ENCODE measurements around the gene MAIP1.

The MAIP1 gene

GRCh38 chr2:199950396-199950795, 5.0 kb upstream of the MAIP1 start:
- DNase-seq (ENCODE audit: low spot score) = no peak

- no peak for DNase-seq (ENCODE audit: low spot score)
These were observed 4.4 kb upstream of the MAIP1 start for GRCh38 chr2:199951023-199951422.

- no peak for DNase-seq (ENCODE audit: low spot score)
These were observed 409 bp upstream of the MAIP1 start for GRCh38 chr2:199955007-199955338.

DNA sequence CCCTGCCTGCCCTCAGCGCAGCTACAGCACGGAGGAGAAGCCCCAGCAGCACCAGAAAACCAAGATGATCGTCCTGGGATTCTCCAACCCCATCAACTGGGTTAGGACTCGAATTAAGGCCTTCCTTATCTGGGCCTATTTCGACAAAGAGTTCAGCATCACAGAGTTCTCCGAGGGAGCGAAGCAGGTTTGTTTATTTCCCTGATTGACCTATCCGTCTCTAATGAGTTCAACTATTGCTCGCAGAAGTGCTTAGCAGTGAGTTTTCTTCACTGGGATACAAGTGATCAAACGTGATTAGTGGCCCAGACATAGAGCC, 639 bp downstream of the MAIP1 start:
- no peak for DNase-seq (ENCODE audit: low spot score)

DNA sequence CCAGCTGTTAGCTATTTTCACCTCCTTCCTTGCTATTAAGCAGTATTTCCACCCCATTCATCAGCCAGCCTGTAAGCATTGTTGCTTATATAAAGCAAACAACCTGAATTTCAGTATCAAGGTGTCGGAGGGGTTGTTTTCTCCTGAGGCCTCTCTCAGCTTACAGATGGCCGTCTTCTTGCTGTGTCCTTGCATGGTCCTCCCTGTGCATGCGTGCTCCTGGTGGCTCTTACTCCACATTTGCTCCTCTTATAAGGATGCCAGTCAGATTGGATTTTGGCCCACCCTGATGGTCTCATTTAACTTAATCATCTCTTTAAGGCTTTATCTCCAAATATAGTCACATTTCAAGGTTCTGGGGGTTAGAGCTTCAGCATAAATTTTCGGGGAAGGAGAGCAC, 2.6 kb downstream of the MAIP1 start:
- no peak for DNase-seq (ENCODE audit: low spot score)

DNA sequence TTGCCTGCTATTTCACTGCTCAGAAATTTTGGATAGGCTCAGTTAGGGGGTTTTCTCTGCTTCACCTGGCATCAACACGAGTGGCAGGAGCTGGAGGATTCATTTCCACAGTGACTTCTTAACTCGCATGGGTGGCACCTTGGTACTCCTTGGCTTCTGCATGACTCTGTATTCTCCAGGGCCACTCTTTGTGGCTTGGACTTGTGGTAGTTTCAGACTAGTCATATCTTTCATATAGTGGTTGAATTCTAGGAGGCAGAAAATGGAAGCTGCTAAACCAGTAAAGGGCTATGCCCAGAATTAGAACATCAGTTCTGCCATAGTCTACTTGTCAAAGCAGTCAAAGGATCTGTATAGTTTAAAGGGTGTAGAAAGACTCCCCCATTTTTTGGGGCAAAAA, 6.8 kb downstream of the MAIP1 start:
- no peak for DNase-seq (ENCODE audit: low spot score)

DNA sequence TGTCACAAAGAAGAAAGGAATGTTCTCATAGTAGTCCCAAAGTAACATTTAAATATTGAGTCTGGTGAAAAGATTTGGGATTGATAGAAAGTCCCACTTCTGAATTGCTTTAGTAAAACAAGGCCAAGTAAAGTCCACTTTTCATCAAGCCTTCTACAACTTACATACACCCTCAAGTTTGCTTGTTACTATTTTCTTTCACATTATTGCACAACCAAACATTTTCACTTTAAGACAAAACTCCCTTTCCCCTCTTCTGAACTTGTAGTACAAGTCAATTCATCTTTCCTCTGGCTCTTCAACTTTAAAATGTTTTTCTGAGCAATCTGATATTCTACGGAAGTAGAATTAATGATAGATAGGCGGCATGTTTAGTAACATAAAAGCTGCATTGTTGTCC, 11.0 kb downstream of the MAIP1 start:
- DNase-seq (ENCODE audit: low spot score) = no peak

DNA sequence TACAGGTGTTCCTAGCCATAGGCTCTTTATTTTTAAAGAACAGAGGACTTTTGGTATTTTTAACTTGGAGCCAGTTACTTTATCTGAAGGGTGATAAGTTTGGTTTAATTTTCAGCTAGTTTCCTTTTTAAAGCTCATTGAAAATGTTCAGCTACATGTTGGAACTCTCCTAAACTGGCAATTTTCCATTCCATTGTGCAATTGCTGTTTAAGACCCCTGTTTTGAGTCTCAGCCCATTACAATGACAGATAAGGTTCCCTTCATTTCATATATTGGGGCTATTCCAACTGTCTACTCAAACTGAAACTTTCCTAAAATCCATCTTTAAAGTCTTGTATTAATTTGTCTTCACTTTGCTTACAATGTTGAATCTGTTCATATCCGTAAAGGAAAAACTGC, 11.6 kb downstream of the MAIP1 start:
- DNase-seq (ENCODE audit: low spot score) = no peak

- no peak for DNase-seq (ENCODE audit: low spot score)
These were observed 12.7 kb downstream of the MAIP1 start for GRCh38 chr2:199968126-199968525.

DNA sequence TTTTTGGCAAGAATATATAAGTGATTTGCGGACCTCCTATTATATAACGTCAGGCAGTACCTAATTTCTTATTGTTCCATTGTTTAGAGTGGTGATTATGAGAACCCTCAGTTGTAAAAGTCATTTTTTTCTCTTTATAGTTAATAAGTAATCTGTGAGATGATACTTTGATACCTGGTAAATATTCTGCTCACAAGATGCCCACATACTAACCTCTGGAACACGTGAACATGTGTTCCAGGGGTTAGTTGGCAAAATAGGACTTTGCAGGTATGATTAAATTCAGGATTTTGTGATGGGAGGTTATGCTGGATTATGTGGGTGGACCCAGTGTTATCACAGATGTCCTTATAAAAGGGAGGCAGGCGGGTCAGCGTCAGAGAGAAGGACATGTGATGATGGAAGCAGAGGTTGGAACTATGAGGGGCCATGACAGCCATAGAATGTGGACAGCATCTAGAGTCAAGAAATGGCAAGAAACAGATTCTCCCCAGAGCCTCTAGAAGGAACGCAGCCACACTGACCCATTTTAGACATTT, 16.8 kb downstream of the MAIP1 start:
- no peak for DNase-seq (ENCODE audit: low spot score)

DNA sequence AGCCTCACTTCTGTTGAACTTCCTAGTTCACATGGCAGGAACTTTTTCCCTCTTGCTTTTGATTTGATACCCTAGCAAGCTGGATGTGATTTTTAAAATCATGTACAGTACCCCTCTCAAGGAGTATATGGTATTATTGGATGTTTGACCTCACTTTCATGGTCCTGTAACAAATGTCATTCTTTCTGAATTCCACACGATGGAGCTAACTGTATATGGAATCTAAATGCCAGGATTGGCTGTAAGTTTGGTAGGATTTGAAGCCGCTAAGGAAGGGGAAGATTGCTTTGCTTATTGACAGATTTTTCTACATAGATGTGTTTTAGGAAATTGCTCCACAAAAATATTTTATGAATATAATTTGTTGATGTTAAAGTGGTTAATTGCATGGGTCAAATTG, 18.3 kb downstream of the MAIP1 start:
- DNase-seq (ENCODE audit: low spot score) = no peak

DNA sequence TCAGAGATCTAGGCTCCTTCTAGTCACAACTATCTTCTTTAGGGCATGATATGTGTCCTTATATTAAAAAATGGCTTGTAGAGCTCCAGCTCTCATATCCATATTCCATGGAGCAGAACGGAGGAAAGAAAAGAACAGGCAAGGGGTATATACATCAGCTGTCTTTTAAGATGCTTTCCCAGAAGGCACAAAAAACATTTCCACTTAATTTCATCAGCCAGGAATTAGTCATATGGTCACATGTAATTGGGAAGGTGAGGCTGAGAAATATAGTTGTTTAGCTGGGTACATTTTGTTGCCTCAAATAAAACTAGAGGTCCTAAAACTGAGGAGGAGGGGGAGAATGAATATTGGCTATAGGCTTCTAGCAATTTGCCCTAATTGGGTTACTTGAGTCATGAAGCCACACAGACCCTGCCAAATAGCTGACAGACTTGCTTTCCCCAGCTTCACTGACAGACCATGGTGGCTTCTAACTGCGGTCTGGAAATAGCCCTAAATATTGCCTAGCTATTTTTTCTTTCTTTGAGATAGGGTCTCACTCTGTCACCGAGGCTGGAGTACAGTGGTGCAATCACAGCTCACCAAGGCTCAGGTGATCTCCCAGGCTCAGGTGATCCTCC, 20.0 kb downstream of the MAIP1 start:
- DNase-seq (ENCODE audit: low spot score) = no peak

DNA sequence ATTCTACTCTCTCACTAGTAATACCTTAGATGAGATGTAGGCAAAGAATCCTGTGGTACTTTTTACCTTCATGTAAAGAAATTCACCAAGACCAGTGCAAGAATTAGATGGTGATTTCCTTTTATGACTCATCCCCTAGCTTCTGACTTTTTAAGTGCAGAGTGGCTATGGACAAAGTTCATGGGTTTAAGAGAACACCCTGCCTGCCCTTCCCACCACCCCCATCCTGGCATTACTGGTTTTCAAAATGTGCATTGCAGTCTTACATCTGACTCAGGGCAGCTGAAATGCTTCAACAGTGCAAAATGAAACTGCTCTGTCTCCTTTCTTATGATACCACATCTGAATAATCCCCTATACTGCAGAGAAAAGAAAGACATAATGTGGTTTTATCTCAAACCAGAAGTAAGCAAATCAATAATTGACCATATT, 22.6 kb downstream of the MAIP1 start:
- no peak for DNase-seq (ENCODE audit: low spot score)

DNA sequence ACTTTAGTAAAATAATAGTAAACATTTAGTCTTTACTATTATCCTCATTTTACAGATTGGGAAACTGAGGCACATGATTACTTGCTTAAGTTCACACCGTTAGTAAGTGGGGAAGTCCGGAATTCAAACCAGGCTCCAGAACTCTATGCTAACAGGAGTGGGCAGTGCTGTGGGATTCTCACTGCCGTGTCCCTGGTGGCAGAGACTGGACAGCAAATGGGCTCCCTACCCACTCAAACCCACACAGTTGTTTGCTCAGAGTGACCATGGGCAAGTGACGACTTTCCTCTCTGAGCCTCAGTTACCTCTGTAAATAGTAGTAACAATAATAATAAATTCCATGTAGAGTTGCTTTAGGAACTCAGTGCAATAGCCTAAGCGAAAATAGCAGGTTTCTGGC, 24.0 kb downstream of the MAIP1 start:
- no peak for DNase-seq (ENCODE audit: low spot score)

- peak; percentile 58 for DNase-seq (ENCODE audit: low spot score)
These were observed 24.6 kb downstream of the MAIP1 start for GRCh38 chr2:199979832-199980628.

DNA sequence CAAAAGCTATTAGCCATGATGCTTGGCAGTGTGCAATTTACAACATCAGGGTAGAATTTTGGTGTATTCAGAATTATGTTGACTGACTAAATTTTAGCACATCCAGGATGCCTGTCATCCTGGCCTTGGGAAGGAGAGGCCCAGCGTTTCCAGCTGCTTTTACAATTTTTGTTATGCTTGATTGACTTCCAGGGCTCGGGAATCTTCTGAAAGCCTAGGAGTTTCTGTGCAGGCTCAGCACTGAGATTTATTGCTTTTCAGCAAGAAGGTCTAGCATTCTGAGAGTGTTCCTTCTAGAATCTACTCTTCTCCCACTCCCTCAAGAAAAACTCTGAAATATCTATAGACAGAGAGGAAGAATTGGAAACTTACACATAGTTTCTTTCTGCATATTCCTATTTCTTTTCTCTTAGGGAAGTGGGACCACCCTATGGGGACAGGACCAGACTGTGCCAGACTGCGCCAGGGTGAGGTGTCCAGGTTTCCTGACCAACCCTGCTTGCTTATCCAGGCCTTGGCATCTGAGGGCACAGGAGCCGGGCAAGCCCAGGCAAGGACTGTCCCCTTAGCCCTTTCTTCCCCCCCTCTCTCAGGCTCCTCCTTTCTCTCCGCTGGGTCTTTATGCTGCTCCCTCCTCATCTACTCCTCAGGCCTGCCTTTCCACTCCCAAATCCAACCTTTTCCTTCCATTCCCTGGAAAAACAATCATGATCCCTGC, 26.9 kb downstream of the MAIP1 start:
- DNase-seq (ENCODE audit: low spot score) = no peak

- no peak for DNase-seq (ENCODE audit: low spot score)
These were observed 28.2 kb downstream of the MAIP1 start for GRCh38 chr2:199983534-199983933.

GRCh38 chr2:199984159-199984558, 28.8 kb downstream of the MAIP1 start:
- DNase-seq (ENCODE audit: low spot score) = no peak

- DNase-seq (ENCODE audit: low spot score) = no peak
These were observed 29.4 kb downstream of the MAIP1 start for GRCh38 chr2:199984755-199985154.

DNA sequence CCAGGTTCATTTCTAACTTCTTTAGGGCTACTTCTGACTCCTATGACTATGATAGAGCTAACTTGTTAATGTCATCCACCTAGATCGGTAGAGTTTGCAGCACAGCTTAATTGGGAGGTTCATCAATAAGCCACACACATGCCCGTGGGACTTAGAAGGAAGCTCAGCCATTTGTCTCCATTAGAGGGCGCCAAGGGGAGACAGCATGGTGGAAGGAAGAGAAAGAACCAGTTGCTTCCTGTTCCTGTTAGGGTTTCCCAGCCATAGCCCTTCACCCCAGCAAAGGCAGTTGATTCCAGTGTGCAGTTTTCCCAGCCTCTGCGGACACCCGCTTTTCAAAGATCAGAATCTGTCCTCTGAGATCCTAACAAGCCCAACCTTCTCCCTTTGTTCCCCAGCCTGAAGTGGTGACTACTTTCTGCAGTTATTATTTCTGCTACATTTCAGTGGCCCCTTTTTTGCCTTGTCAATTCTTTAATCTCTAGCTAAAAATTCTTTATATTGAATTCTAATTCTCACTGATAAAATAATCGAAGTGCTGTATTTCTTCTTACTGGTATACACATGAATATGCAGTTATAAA, 30.3 kb downstream of the MAIP1 start:
- DNase-seq (ENCODE audit: low spot score) = peak; percentile 34

GRCh38 chr2:199987586-199987985, 32.2 kb downstream of the MAIP1 start:
- DNase-seq (ENCODE audit: low spot score) = no peak

DNA sequence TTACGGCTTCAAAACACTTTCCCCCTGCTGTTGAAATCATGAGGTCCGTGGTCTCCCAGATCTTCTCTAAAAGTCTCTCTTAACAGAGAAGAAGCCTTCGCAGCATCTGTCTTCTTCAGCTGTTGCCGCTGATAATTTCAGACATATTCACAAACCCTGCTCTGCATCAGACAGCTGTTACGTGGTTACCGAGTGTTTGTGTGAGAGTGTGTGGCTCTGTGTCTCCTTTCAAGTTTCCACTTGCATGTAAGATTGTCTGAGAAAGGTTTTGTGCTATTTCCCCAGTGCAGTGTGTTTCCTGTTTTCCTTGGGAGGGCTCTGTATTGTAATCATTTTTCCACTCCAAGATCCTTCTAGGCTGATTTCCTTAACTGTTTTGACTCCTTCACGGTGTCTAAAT, 32.8 kb downstream of the MAIP1 start:
- DNase-seq (ENCODE audit: low spot score) = no peak

GRCh38 chr2:199989822-199990221, 34.4 kb downstream of the MAIP1 start:
- no peak for DNase-seq (ENCODE audit: low spot score)
